Measurements from ENCODE around the gene RANBP1.

GRCh38 chr22:20087319-20088262, 28.3 kb upstream of the RANBP1 start:
- TF ChIP-seq CTCF (conservative IDR thresholded peaks at IDR 0.05) (no peak), EZH2 (IDR thresholded peaks at IDR 0.05; ENCODE audit: low read depth) (no peak)
